ENCODE results near the gene SLC22A23. TPM values are rescaled to one million over a fixed set of nuclear protein-coding genes. Genes with fewer than 3 reads are reported as not detected.

Gene SLC22A23
- total RNA-seq, 2 experiments from 2014 or later: 0.90 to 1.0 TPM

DNA sequence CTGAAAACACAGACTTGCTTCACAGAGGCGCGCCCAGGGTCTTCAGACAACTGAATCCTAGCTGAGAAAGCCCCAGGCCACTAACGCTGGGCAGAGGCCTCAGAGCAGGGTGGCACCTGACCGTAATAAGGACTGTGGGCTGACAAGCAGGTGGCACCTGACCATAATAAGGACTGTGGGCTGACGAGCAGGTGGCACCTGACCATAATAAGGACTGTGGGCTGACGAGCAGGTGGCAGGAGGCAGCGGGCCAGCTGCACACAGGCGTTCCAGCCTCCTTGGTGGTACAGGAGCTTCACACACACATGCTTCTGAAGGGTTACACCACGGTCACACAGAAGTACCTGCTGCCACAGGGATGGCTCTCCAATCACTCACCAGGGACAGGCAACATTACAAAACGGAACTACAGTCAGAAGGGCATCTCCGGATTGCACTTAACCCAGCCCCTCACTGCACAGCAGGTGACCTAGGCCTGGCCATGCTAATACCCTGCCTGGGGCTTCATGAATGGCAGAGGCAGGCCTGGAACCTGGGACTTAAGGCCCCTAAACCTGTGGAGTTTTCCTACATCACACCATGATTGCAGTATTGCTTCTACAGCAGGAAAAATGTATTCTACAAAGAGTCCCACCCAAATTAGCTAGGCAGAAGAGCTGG, 147.3 kb downstream of the SLC22A23 start:
- Mint-ChIP-seq H3K4me1 (ENCODE audit: low read depth) (no peaks in the 10 kb centered on the region), H3K27ac (no peak overlapping the region), H3K9me3 (peaks cover 3% of the 10 kb centered on the region), H3K36me3 (no peaks in the 10 kb centered on the region), H3K27me3 (no peaks in the 10 kb centered on the region), H3K4me3 (no peak overlapping the region)
- no peak for DNase-seq
- intact Hi-C loops (cut with micrococcal nuclease): no loop called here
- CTCF ChIA-PET: no interaction called here
- POLR2A ChIA-PET: no interaction called here

DNA sequence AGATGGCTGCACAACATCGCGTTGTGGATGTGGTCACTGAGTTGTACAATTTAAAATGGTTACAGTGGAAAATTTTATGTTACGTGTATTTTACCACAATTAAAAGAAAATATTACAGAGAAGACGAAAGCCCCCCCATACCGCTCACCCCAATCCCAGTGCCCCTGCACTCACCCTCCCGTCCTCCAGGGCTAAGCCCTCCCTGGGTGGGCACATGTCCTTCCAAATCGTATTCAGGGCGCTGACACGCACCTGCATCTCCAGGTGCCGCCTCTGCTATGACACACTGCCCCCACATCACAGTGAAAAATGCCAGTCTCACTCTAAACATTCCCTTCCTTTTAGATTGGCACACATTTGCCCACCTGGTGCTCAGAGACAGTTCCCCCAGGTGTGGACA, 148.7 kb downstream of the SLC22A23 start:
- Mint-ChIP-seq H3K4me1 (ENCODE audit: low read depth) (no peaks in the 10 kb centered on the region), H3K9me3 (peaks cover 3% of the 10 kb centered on the region), H3K27me3 (no peaks in the 10 kb centered on the region), H3K4me3 (no peak overlapping the region), H3K27ac (no peak overlapping the region), H3K36me3 (no peaks in the 10 kb centered on the region)
- CTCF ChIA-PET: interaction anchor here (1.0 kb wide), 1 partner anchor 9 kb away, joined by 3 read pairs; no protein-coding TSS in a partner anchor
- intact Hi-C loops (cut with micrococcal nuclease): no loop called here
- no peak for DNase-seq
- POLR2A ChIA-PET: no interaction called here

DNA sequence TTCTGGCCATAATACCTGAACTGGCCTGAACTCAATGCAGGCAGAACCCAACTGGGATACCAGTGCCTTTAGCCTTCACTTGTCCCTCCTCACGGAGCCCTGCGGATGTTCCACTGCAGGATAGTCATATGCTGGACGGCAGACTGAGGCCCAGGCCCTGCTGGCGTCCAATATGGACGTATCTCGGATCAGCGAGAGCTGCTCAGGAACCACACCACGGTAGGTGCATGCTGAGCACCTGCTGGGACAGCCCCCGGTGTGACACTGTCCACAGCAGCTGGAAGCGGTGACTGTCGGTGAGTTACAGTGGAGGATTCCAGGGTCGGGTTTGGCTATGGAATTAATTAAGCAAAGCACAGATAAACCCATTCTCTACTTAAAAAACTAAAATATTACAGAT, 149.4 kb downstream of the SLC22A23 start:
- intact Hi-C loops (cut with micrococcal nuclease): no loop called here
- ChIA-PET CTCF (interaction anchor here (1.0 kb wide), 1 partner anchor 9 kb away, joined by 3 read pairs; no protein-coding TSS in a partner anchor), POLR2A (no interaction called here)
- peaks cover 6% of the 10 kb centered on the region for H3K9me3 Mint-ChIP-seq
- no peak overlapping the region for H3K27ac Mint-ChIP-seq
- H3K36me3 Mint-ChIP-seq: peaks cover 1% of the 10 kb centered on the region
- no peak overlapping the region for H3K4me3 Mint-ChIP-seq
- no peaks in the 10 kb centered on the region for H3K27me3 Mint-ChIP-seq
- DNase-seq: no peak
- no peaks in the 10 kb centered on the region for H3K4me1 Mint-ChIP-seq (ENCODE audit: low read depth)

GRCh38 chr6:3306848-3307247, 150.0 kb downstream of the SLC22A23 start:
- DNase-seq: no peak
- Mint-ChIP-seq H3K27me3 (no peaks in the 10 kb centered on the region), H3K4me3 (no peak overlapping the region), H3K4me1 (ENCODE audit: low read depth) (no peaks in the 10 kb centered on the region), H3K9me3 (peaks cover 6% of the 10 kb centered on the region), H3K27ac (no peak overlapping the region), H3K36me3 (peaks cover 1% of the 10 kb centered on the region)
- ChIA-PET CTCF (no interaction called here), POLR2A (no interaction called here)
- intact Hi-C loops (cut with micrococcal nuclease): no loop called here

GRCh38 chr6:3305831-3306230, 151.0 kb downstream of the SLC22A23 start:
- DNase-seq: no peak
- ChIA-PET POLR2A (no interaction called here), CTCF (no interaction called here)
- H3K27me3 Mint-ChIP-seq: no peaks in the 10 kb centered on the region
- H3K9me3 Mint-ChIP-seq: peaks cover 6% of the 10 kb centered on the region
- H3K36me3 Mint-ChIP-seq: peaks cover 1% of the 10 kb centered on the region
- H3K4me1 Mint-ChIP-seq (ENCODE audit: low read depth): no peaks in the 10 kb centered on the region
- intact Hi-C loops (cut with micrococcal nuclease): no loop called here
- H3K27ac Mint-ChIP-seq: no peak overlapping the region
- H3K4me3 Mint-ChIP-seq: no peak overlapping the region

DNA sequence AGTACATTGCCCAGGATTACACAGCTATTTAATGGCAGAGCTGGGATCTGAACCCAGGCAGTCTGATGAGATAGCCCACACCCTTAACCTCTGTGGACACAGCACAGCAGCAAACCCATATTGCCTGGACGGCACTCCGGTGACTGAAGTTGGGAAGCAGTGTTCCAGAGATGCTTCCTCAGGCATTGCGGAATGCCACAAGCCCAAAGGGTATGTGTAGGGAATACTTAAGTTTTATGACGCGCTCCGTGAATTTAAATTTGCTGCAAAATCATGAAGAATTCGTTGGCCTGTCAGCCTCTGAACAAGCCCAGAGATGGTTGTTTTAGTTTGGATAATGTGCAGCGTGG, 151.7 kb downstream of the SLC22A23 start:
- Mint-ChIP-seq H3K9me3 (peaks cover 6% of the 10 kb centered on the region), H3K4me1 (ENCODE audit: low read depth) (no peaks in the 10 kb centered on the region), H3K36me3 (peaks cover 1% of the 10 kb centered on the region), H3K27ac (no peak overlapping the region), H3K27me3 (no peaks in the 10 kb centered on the region), H3K4me3 (no peak overlapping the region)
- CTCF ChIA-PET: no interaction called here
- DNase-seq: no peak
- POLR2A ChIA-PET: no interaction called here
- intact Hi-C loops (cut with micrococcal nuclease): no loop called here

DNA sequence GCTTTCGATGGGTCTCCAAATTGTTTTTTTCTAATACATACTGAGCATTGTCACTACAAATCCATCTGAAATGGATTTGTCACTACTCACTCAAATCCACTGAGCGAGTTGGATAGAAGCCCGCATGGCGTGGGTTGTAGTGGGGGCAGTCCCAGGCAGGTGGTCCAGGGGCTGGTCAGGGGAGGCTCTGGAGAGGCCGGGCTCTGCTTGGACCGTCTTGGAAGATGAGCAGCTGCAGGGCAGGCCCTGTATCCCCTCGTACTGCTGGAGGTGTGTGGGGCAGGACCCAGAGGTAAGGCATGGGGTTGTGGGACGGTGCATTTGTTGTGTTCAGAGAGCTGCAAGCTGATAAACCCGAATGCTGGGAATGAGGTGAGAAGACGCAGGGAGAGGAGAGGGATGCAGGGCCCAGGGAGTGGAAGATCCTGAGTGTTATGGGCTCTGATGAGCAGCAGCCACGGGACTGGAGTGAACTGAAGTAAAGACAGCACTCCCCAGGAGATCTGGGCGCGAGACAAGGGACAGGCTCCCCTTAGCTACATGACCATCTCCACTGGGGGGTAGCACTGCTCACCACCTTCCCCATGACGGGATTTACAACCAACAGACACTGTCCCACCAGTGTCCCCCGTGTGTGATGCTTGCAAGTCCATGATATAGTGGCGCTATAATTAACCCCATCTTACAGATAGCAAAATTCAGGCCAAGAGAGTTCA, 152.2 kb downstream of the SLC22A23 start:
- Mint-ChIP-seq H3K36me3 (peaks cover 1% of the 10 kb centered on the region), H3K27me3 (no peaks in the 10 kb centered on the region), H3K4me1 (ENCODE audit: low read depth) (no peaks in the 10 kb centered on the region), H3K27ac (no peak overlapping the region), H3K9me3 (peaks cover 6% of the 10 kb centered on the region), H3K4me3 (no peak overlapping the region)
- intact Hi-C loops (cut with micrococcal nuclease): no loop called here
- CTCF ChIA-PET: no interaction called here
- DNase-seq: no peak
- POLR2A ChIA-PET: no interaction called here

DNA sequence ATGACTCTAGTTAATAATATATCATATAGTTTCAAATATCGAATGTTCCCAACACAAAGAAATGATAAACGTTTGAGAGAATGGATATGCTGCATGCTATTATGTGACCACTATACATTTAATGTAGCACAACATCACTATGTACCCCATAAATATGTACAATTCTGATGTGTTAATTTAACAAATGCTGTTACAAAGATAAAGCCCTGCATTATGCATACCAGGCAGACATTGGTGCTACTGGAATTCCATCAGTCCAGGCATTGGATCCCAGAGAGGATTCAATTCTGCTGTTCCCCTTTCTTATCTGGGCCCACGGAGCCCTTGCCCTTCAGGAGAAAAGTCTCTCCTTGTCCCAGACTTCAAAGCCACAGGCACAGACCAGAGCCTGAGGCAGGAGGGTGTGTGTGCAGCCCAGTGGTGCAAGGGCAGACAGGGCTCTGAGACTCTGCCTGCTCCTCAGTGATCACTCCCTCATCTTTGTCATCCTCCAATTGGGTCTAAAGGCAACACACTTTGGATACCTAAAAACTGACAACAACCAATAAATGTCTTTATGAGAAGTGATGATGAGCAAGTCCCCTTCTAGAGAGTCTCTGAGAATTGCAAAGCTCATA, 152.9 kb downstream of the SLC22A23 start:
- no peaks in the 10 kb centered on the region for H3K4me1 Mint-ChIP-seq (ENCODE audit: low read depth)

GRCh38 chr6:3301506-3301905, 155.3 kb downstream of the SLC22A23 start:
- DNase-seq: no peak
- Mint-ChIP-seq H3K4me3 (no peak overlapping the region), H3K4me1 (ENCODE audit: low read depth) (no peaks in the 10 kb centered on the region), H3K27me3 (no peaks in the 10 kb centered on the region), H3K9me3 (peaks cover 6% of the 10 kb centered on the region), H3K36me3 (peaks cover 1% of the 10 kb centered on the region), H3K27ac (no peak overlapping the region)
- intact Hi-C loops (cut with micrococcal nuclease): no loop called here
- POLR2A ChIA-PET: no interaction called here
- CTCF ChIA-PET: no interaction called here

More for the DNA sequence above, 152.9 kb downstream of the SLC22A23 start:
- CTCF ChIA-PET: no interaction called here
- intact Hi-C loops (cut with micrococcal nuclease): no loop called here
- peaks cover 6% of the 10 kb centered on the region for H3K9me3 Mint-ChIP-seq
- DNase-seq: no peak
- POLR2A ChIA-PET: no interaction called here
- peaks cover 1% of the 10 kb centered on the region for H3K36me3 Mint-ChIP-seq
- no peak overlapping the region for H3K4me3 Mint-ChIP-seq
- no peak overlapping the region for H3K27ac Mint-ChIP-seq
- no peaks in the 10 kb centered on the region for H3K27me3 Mint-ChIP-seq

DNA sequence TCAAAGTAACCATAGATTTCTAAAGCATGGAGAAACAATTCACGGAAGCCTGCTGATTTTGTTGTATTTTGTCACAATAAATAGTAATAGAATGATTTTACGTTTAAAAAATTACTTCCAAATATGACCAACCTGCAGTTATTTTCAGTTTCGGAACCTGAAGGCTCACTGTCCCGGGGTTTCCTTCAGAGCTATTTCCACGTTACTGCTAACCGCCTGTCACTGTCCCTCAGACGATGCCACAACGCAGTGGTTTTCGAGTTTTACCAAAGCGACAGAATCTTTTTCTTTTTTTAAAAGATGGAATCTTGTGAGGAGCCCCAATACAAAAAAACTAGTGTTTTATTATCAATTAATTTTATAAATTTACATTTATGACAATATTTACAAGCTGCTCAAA, 157.6 kb downstream of the SLC22A23 start:
- Mint-ChIP-seq H3K4me1 (ENCODE audit: low read depth) (no peaks in the 10 kb centered on the region), H3K36me3 (peaks cover 1% of the 10 kb centered on the region), H3K4me3 (no peak overlapping the region), H3K27me3 (no peaks in the 10 kb centered on the region), H3K9me3 (peaks cover 3% of the 10 kb centered on the region), H3K27ac (no peak overlapping the region)
- ChIA-PET POLR2A (no interaction called here), CTCF (interaction anchor here (2.1 kb wide), 1 partner anchor 20 kb away, joined by 6 read pairs; no protein-coding TSS in a partner anchor)
- DNase-seq: no peak
- intact Hi-C loops (cut with micrococcal nuclease): no loop called here

- intact Hi-C loops (cut with micrococcal nuclease): no loop called here
- Mint-ChIP-seq H3K4me1 (ENCODE audit: low read depth) (no peaks in the 10 kb centered on the region), H3K27ac (no peak overlapping the region), H3K27me3 (no peaks in the 10 kb centered on the region), H3K9me3 (peaks cover 2% of the 10 kb centered on the region), H3K36me3 (peaks cover 1% of the 10 kb centered on the region), H3K4me3 (no peak overlapping the region)
- no peak for DNase-seq
- ChIA-PET CTCF (interaction anchor here (0.9 kb wide), 1 partner anchor 17 kb away, joined by 3 read pairs; no protein-coding TSS in a partner anchor), POLR2A (no interaction called here)
Measured at GRCh38 chr6:3297909-3298308, 158.9 kb downstream of the SLC22A23 start.

GRCh38 chr6:3297006-3297405, 159.8 kb downstream of the SLC22A23 start:
- intact Hi-C loops (cut with micrococcal nuclease): no loop called here
- no peaks in the 10 kb centered on the region for H3K27me3 Mint-ChIP-seq
- no peak overlapping the region for H3K4me3 Mint-ChIP-seq
- no peak overlapping the region for H3K27ac Mint-ChIP-seq
- no peaks in the 10 kb centered on the region for H3K4me1 Mint-ChIP-seq (ENCODE audit: low read depth)
- H3K9me3 Mint-ChIP-seq: no peaks in the 10 kb centered on the region
- ChIA-PET POLR2A (no interaction called here), CTCF (interaction anchor here (0.9 kb wide), 1 partner anchor 16 kb away, joined by 3 read pairs; no protein-coding TSS in a partner anchor)
- no peaks in the 10 kb centered on the region for H3K36me3 Mint-ChIP-seq
- no peak for DNase-seq

Data from activated CD4-positive, alpha-beta memory T cell treated with anti-CD3 and anti-CD28 coated beads for 36 hours (primary cell).